HepG2 (cell line): ENCODE measurements around the gene SYNJ2. TPM values are rescaled to one million over a fixed set of nuclear protein-coding genes. Genes with fewer than 3 reads are reported as not detected.
A peak's percentile ranks its signal among the peaks of the same experiment; 100 is the strongest.

Source experiments
- AGO2 ChIP-seq: fragments of 200-400 bp; formaldehyde crosslinking; optimal IDR thresholded peaks from 2 replicates; pipeline ENCODE3; 2017; ENCODE audit warnings: mild to moderate bottlenecking, low read depth, low read length, moderate library complexity
- ASH2L ChIP-seq: fragments of 300-600, 200-600 bp; sonication (generic); IDR thresholded peaks from 2 replicates; pipeline ENCODE4 v1.7.0; 2017; ENCODE audit warnings: low read depth, mild to moderate bottlenecking, moderate library complexity, mixed read lengths, low read length; ENCODE audit not compliant: insufficient read length
- ATRX ChIP-seq: sonication (generic); formaldehyde crosslinking; IDR thresholded peaks from 2 replicates; pipeline ENCODE4 v1.4.0; 2020; ENCODE audit warnings: missing genetic modification reagents, borderline replicate concordance
- HOXA7 ChIP-seq: sonication (generic); formaldehyde crosslinking; IDR thresholded peaks from 2 replicates; pipeline ENCODE4 v1.8.1; 2022; ENCODE audit warnings: mild to moderate bottlenecking, missing genetic modification reagents, moderate library complexity
- KMT2B ChIP-seq: IDR thresholded peaks from 2 replicates; pipeline ENCODE4 v1.6.1; 2016; ENCODE audit warnings: missing genetic modification reagents, missing compliant biosample characterization
- MBNL3 ChIP-seq: fragments of 250-450 bp; sonication (Bioruptor Pico); conservative IDR thresholded peaks from 2 replicates; pipeline ENCODE4 v1.8.0; 2022; ENCODE audit warnings: mild to moderate bottlenecking, inconsistent platforms
- NBN ChIP-seq: fragments of 450-650 bp; conservative IDR thresholded peaks from 2 replicates; pipeline ENCODE4 v1.6.1; 2017
- SMAD9 ChIP-seq: sonication (generic); formaldehyde crosslinking; IDR thresholded peaks from 2 replicates; pipeline ENCODE4 v1.5.1; 2020; ENCODE audit warnings: mild to moderate bottlenecking, missing genetic modification reagents
- SPEN ChIP-seq: sonication (generic); formaldehyde crosslinking; IDR thresholded peaks from 2 replicates; pipeline ENCODE4 v1.5.1; 2020; ENCODE audit warnings: low read depth, mild to moderate bottlenecking, missing genetic modification reagents
- TGIF2 ChIP-seq: IDR thresholded peaks from 2 replicates; pipeline ENCODE4 v1.6.1; 2016; ENCODE audit warnings: control low read depth, missing compliant biosample characterization
- ZIK1 ChIP-seq: sonication (generic); formaldehyde crosslinking; IDR thresholded peaks from 2 replicates; pipeline ENCODE4 v1.5.0; 2020; ENCODE audit warnings: mild to moderate bottlenecking, low read depth, missing genetic modification reagents, borderline replicate concordance
- ZKSCAN8 ChIP-seq: IDR thresholded peaks from 2 replicates; pipeline ENCODE4 v1.6.1; 2016; ENCODE audit warnings: borderline replicate concordance, missing genetic modification reagents, missing compliant biosample characterization
- ZNF121 ChIP-seq: sonication (generic); formaldehyde crosslinking; IDR thresholded peaks from 2 replicates; pipeline ENCODE4 v1.5.0; 2020; ENCODE audit warnings: mild to moderate bottlenecking, missing genetic modification reagents
- ZNF260 ChIP-seq: sonication (generic); formaldehyde crosslinking; IDR thresholded peaks from 2 replicates; pipeline ENCODE4 v1.4.0; 2020; ENCODE audit warnings: missing genetic modification reagents, low read depth, mild to moderate bottlenecking, borderline replicate concordance
- ZNF326 ChIP-seq: sonication (generic); formaldehyde crosslinking; IDR thresholded peaks from 2 replicates; pipeline ENCODE4 v1.4.0; 2020; ENCODE audit warnings: missing genetic modification reagents, borderline replicate concordance
- ZSCAN25 ChIP-seq: sonication (generic); formaldehyde crosslinking; IDR thresholded peaks from 2 replicates; pipeline ENCODE4 v1.8.0; 2022; ENCODE audit warnings: mild to moderate bottlenecking, missing genetic modification reagents
- polyA plus RNA-seq, 8 experiments: library from polyadenylated mRNA; depleted of rRNA in 3 of 8; stranded (reverse) in 7 of 8; unstranded in 1 of 8; fragments of >200 nt; fragmentation: Illumina TruSeq in 4 of 8; extraction: Trizol in 4 of 8; gene quantifications; 2 replicates each; pipeline versions ENCODE4 v1.2.1 to v1.2.3, GENCODE V29; 2011 to 2016; ENCODE audit warnings: low read depth in 4 of 8, missing spikeins in 1 of 8, mixed read lengths in 1 of 8; ENCODE audit not compliant: insufficient read depth in 1 of 8
- total RNA-seq, 5 experiments: library from RNA; depleted of rRNA; stranded (reverse); fragments of >200 nt; fragmentation: Illumina TruSeq; extraction: Trizol; gene quantifications; 2 replicates each; pipeline ENCODE4 v1.2.3, GENCODE V29; 2016; ENCODE audit warnings: low read depth in 1 of 5
- TF ChIP-seq, protein P1 (sequence below): IDR thresholded peaks from 2 replicates; pipeline ENCODE4 v1.6.1; 2016; ENCODE audit warnings: missing genetic modification reagents, missing compliant biosample characterization
- TF ChIP-seq, protein P2 (sequence below): sonication (generic); formaldehyde crosslinking; IDR thresholded peaks from 2 replicates; pipeline ENCODE4 v1.5.0; 2020; ENCODE audit warnings: mild to moderate bottlenecking, missing genetic modification reagents
- TF ChIP-seq, protein P3 (sequence below): sonication (generic); formaldehyde crosslinking; IDR thresholded peaks from 2 replicates; pipeline ENCODE4 v1.4.0; 2020; ENCODE audit warnings: mild to moderate bottlenecking, missing genetic modification reagents
- TF ChIP-seq, protein P4 (sequence below): sonication (generic); formaldehyde crosslinking; IDR thresholded peaks from 2 replicates; pipeline ENCODE4 v1.8.1; 2023; ENCODE audit warnings: mild to moderate bottlenecking, inconsistent platforms, moderate library complexity, missing genetic modification reagents, borderline replicate concordance
- TF ChIP-seq, protein P5 (sequence below): sonication (generic); formaldehyde crosslinking; IDR thresholded peaks from 2 replicates; pipeline ENCODE4 v1.8.0; 2022; ENCODE audit warnings: missing genetic modification reagents, mild to moderate bottlenecking, moderate library complexity, borderline replicate concordance

The SYNJ2 gene
- total and polyA plus RNA-seq, 2 of the 13 experiments (the other 11 are each of a cell fraction or from before 2014, with no cell fraction given) = 39.1 to 57.6 TPM

DNA sequence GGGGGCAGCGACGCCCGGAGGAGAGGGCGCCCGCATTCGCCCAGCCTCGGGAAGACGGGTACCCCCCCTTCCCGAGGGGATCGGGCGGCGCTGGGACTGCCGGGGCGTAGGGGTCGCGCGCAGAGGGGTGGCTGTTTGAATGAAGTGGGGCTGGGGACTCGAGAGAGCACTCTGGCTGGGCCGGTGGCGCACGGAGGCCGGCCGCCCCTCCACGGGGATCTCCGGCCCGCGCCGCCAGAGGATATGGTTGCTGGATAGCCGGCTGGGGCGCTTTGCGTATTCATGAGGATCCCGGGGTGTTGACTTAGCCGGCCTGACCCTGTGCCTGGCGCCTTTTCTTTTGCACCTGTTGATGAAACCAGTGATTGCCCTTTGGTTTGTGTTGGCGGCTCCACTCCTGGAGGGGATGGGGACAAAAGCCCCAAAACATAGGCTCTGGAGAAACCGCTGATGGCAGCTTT lies 469 bp downstream of the SYNJ2 start (continued):
- TF ChIP-seq NBN (no peak), ATRX (no peak), SMAD9 (CRISPR knock-in tag) (no peak), AGO2 (peak; percentile 90), ZNF260 (CRISPR knock-in tag) (no peak), KMT2B (CRISPR knock-in tag) (no peak; the same call in 1 of the 2 replicates), ZNF326 (CRISPR knock-in tag) (no peak), ZIK1 (CRISPR knock-in tag) (no peak), ASH2L (peak; percentile 10), TGIF2 (0 out of 2 replicates have a peak, but pooled peaks have one; percentile 4), HOXA7 (CRISPR knock-in tag) (no peak), SPEN (CRISPR knock-in tag) (no peak), ZNF121 (CRISPR knock-in tag) (no peak), ZKSCAN8 (CRISPR knock-in tag) (no peak), ZSCAN25 (no peak), MBNL3 (CRISPR knock-in tag) (no peak)
- TF ChIP-seq, protein P1, sequence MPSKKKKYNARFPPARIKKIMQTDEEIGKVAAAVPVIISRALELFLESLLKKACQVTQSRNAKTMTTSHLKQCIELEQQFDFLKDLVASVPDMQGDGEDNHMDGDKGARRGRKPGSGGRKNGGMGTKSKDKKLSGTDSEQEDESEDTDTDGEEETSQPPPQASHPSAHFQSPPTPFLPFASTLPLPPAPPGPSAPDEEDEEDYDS = no peak
- TF ChIP-seq, protein P2, sequence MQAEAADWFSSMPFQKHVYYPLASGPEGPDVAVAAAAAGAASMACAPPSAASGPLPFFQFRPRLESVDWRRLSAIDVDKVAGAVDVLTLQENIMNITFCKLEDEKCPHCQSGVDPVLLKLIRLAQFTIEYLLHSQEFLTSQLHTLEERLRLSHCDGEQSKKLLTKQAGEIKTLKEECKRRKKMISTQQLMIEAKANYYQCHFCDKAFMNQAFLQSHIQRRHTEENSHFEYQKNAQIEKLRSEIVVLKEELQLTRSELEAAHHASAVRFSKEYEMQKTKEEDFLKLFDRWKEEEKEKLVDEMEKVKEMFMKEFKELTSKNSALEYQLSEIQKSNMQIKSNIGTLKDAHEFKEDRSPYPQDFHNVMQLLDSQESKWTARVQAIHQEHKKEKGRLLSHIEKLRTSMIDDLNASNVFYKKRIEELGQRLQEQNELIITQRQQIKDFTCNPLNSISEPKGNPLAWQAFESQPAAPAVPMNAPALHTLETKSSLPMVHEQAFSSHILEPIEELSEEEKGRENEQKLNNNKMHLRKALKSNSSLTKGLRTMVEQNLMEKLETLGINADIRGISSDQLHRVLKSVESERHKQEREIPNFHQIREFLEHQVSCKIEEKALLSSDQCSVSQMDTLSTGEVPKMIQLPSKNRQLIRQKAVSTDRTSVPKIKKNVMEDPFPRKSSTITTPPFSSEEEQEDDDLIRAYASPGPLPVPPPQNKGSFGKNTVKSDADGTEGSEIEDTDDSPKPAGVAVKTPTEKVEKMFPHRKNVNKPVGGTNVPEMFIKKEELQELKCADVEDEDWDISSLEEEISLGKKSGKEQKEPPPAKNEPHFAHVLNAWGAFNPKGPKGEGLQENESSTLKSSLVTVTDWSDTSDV (CRISPR knock-in tag) = no peak; the same call in 1 of the 2 replicates
- TF ChIP-seq, protein P3, sequence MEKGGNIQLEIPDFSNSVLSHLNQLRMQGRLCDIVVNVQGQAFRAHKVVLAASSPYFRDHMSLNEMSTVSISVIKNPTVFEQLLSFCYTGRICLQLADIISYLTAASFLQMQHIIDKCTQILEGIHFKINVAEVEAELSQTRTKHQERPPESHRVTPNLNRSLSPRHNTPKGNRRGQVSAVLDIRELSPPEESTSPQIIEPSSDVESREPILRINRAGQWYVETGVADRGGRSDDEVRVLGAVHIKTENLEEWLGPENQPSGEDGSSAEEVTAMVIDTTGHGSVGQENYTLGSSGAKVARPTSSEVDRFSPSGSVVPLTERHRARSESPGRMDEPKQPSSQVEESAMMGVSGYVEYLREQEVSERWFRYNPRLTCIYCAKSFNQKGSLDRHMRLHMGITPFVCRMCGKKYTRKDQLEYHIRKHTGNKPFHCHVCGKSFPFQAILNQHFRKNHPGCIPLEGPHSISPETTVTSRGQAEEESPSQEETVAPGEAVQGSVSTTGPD (CRISPR knock-in tag) = 0 out of 2 replicates have a peak, but pooled peaks have one; percentile 30
- TF ChIP-seq, protein P4, sequence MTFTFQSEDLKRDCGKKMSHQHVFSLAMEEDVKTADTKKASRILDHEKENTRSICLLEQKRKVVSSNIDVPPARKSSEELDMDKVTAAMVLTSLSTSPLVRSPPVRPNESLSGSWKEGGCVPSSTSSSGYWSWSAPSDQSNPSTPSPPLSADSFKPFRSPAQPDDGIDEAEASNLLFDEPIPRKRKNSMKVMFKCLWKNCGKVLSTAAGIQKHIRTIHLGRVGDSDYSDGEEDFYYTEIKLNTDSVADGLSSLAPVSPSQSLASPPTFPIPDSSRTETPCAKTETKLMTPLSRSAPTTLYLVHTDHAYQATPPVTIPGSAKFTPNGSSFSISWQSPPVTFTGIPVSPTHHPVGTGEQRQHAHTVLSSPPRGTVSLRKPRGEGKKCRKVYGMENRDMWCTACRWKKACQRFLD = no peak; the same call in 1 of the 2 replicates
- TF ChIP-seq, protein P5, sequence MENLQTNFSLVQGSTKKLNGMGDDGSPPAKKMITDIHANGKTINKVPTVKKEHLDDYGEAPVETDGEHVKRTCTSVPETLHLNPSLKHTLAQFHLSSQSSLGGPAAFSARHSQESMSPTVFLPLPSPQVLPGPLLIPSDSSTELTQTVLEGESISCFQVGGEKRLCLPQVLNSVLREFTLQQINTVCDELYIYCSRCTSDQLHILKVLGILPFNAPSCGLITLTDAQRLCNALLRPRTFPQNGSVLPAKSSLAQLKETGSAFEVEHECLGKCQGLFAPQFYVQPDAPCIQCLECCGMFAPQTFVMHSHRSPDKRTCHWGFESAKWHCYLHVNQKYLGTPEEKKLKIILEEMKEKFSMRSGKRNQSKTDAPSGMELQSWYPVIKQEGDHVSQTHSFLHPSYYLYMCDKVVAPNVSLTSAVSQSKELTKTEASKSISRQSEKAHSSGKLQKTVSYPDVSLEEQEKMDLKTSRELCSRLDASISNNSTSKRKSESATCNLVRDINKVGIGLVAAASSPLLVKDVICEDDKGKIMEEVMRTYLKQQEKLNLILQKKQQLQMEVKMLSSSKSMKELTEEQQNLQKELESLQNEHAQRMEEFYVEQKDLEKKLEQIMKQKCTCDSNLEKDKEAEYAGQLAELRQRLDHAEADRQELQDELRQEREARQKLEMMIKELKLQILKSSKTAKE = no peak
